ENCODE measurements around the gene NTN4.

GRCh38 chr12:95663525-95663924 is 127.0 kb downstream of the NTN4 start:
- TF ChIP-seq EP300 (IDR thresholded peaks at IDR 0.05) (no peak), CTCF (IDR thresholded peaks at IDR 0.05) (no peak), POLR2A (IDR thresholded peaks at IDR 0.05) (no peak)
